Memory B cell (primary cell): Measurements from ENCODE around the gene AMH.

Experiments
- ATAC-seq: fragments of 150-1000 bp; cut with Tn5 transposase; 2 replicates; pipeline ENCODE4 v1.10.0; 2021; ENCODE audit warnings: low read depth, mild to moderate bottlenecking, moderate library complexity
- DNase-seq, 2 donors: peaks; one replicate each; pipeline ENCODE4 v3.0.0; 2022; ENCODE audit warnings: low spot score in 2 of 2
- H3K27ac Mint-ChIP-seq: one replicate; pipeline ENCODE4 v1.8.0; 2022; ENCODE audit warnings: mild to moderate bottlenecking, moderate library complexity, mixed read lengths
- H3K27me3 Mint-ChIP-seq: one replicate; pipeline ENCODE4 v1.8.0; 2022; ENCODE audit warnings: mixed read lengths
- H3K36me3 Mint-ChIP-seq: one replicate; pipeline ENCODE4 v1.8.0; 2022; ENCODE audit warnings: mild to moderate bottlenecking, mixed read lengths
- H3K4me1 Mint-ChIP-seq: one replicate; pipeline ENCODE4 v1.8.0; 2022; ENCODE audit warnings: mixed read lengths
- H3K4me3 Mint-ChIP-seq: one replicate; pipeline ENCODE4 v1.8.0; 2022; ENCODE audit warnings: mild to moderate bottlenecking, moderate library complexity, mixed read lengths
- H3K9me3 Mint-ChIP-seq: one replicate; pipeline ENCODE4 v1.8.0; 2022; ENCODE audit warnings: mixed read lengths

AMH gene

GRCh38 chr19:2236064-2236313 is 13.1 kb upstream of the AMH start:
- H3K4me1 Mint-ChIP-seq: peaks cover 54% of the 10 kb centered on the region

DNA sequence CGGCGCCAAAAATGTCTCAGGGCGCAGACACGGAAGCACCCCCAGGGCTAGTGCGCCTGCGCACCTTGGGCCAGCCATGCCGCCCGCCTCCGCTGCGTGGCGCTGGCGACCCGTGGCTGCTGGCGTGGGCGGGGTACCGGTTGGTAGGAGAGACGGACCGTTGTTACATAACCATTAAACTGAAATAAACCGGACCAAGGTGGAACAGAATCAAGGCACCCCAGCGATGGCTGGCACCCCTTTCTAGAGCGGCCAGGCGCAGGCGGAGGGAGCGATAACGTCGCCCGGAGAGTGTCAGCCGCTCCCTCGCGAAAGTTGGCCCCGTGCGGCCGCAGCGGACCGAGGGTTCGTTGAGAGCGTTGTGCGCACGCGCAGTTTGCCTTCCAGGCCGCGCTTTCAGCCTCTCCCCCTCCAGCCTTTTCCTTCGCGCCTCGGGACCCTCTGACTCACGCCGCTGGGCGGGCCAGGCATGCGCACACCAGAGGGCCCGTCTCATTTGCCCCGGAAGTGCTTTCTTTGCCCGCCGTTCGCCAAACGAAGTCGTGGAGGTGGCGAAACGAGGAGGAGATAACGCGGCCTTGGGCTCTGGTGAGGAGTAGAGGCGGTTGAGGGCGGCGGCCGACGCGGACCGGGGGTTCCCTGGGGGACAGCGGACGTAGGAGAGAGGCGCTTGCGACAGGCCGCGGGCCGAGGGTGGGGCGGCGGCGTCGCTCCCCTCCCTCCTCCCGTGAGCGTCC is 12.6 kb upstream of the AMH start, which contains the start of the genes PLEKHJ1 and SF3A2:
Gene PLEKHJ1, minus strand, starts transcription at position 16 of the 737 bp plus-strand sequence. CDS start 81 bp downstream, outside the sequence.
Gene SF3A2, plus strand, starts transcription at position 511 of the 737 bp plus-strand sequence. CDS start 6,595 bp downstream, outside the sequence.
- peak; percentile 78 for ATAC-seq
- no peaks in the 10 kb centered on the region for H3K27me3 Mint-ChIP-seq
- H3K4me1 Mint-ChIP-seq: peaks cover 55% of the 10 kb centered on the region
- peaks cover 3% of the 10 kb centered on the region for H3K9me3 Mint-ChIP-seq
- DNase-seq: peak; percentile 100
- H3K4me3 Mint-ChIP-seq: peak within 1 kb of the TSS; percentile 96
- peaks cover 23% of the 10 kb centered on the region for H3K36me3 Mint-ChIP-seq
- H3K27ac Mint-ChIP-seq: peak within 1 kb of the TSS; percentile 97

More at GRCh38 chr19:2236064-2236313, 13.1 kb upstream of the AMH start:
- ATAC-seq (no peak), DNase-seq (no peak)
- H3K4me3 Mint-ChIP-seq: peak overlapping the region; percentile 94
- peaks cover 3% of the 10 kb centered on the region for H3K9me3 Mint-ChIP-seq
- no peaks in the 10 kb centered on the region for H3K27me3 Mint-ChIP-seq
- H3K27ac Mint-ChIP-seq: peak overlapping the region; percentile 97
- peaks cover 20% of the 10 kb centered on the region for H3K36me3 Mint-ChIP-seq

DNA sequence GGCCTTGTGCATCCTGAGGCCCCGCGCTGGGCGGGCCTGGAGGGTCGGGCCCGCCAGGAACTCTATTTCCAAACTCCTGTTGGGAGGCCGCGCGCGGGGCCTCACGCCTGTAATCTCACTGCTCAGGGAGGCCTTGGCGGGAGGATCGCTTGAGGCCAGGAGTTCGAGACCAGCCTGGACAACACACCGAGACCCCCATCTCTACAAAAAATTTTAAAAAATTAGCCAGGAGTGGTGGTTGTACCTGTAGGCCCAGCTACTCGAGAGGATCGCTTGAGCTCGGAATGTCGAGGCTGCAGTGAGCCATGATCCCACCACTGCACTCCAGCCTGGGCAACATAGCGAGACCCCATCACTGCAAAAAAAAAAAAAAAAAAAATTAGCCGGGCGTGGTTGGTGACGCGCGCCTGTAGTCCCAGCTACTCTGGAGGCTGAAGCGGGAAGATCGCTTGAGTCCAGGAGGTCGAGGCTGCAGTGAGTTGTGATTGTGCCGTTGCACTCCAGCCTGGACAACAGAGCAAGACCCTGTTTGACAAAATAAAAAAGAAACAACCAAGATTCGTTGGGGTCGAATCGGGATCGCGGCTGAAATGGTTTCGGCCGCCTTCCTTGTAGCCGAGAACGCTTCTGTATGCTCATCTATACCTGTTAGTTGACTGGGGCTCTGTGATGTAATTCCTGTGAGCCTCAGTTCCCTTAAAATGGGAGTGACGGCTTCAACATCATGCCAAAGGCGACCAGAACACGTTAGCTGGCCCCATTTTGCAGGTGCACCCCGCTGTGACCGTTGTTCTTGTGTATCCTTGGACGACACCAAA is 11.9 kb upstream of the AMH start:
- peak overlapping the region; percentile 94 for H3K4me3 Mint-ChIP-seq
- H3K36me3 Mint-ChIP-seq: peaks cover 23% of the 10 kb centered on the region
- no peaks in the 10 kb centered on the region for H3K27me3 Mint-ChIP-seq
- H3K9me3 Mint-ChIP-seq: peaks cover 3% of the 10 kb centered on the region
- DNase-seq: no peak
- no peak for ATAC-seq
- H3K27ac Mint-ChIP-seq: peak overlapping the region; percentile 97
- H3K4me1 Mint-ChIP-seq: peaks cover 54% of the 10 kb centered on the region

- Mint-ChIP-seq H3K27ac (peak overlapping the region; percentile 97), H3K4me1 (peaks cover 54% of the 10 kb centered on the region), H3K36me3 (peaks cover 26% of the 10 kb centered on the region), H3K9me3 (peaks cover 3% of the 10 kb centered on the region), H3K4me3 (peak overlapping the region; percentile 94), H3K27me3 (no peaks in the 10 kb centered on the region)
- ATAC-seq (no peak), DNase-seq (no peak)
Observed at GRCh38 chr19:2237869-2238153, 11.3 kb upstream of the AMH start.

GRCh38 chr19:2239173-2239572 is 9.9 kb upstream of the AMH start:
- H3K27me3 Mint-ChIP-seq: no peaks in the 10 kb centered on the region
- ATAC-seq: no peak
- H3K9me3 Mint-ChIP-seq: peaks cover 3% of the 10 kb centered on the region
- peaks cover 47% of the 10 kb centered on the region for H3K4me1 Mint-ChIP-seq
- DNase-seq: no peak
- peak overlapping the region; percentile 35 for H3K27ac Mint-ChIP-seq
- peaks cover 24% of the 10 kb centered on the region for H3K36me3 Mint-ChIP-seq
- H3K4me3 Mint-ChIP-seq: peak overlapping the region; percentile 65

- H3K4me1 Mint-ChIP-seq: peaks cover 40% of the 10 kb centered on the region
- ATAC-seq (no peak), DNase-seq (no peak)
- H3K27ac Mint-ChIP-seq: peak overlapping the region; percentile 35
- peaks cover 30% of the 10 kb centered on the region for H3K36me3 Mint-ChIP-seq
- H3K9me3 Mint-ChIP-seq: peaks cover 3% of the 10 kb centered on the region
- H3K4me3 Mint-ChIP-seq: peak overlapping the region; percentile 65
- H3K27me3 Mint-ChIP-seq: no peaks in the 10 kb centered on the region
Observed at GRCh38 chr19:2239771-2240770, 9.1 kb upstream of the AMH start.

DNA sequence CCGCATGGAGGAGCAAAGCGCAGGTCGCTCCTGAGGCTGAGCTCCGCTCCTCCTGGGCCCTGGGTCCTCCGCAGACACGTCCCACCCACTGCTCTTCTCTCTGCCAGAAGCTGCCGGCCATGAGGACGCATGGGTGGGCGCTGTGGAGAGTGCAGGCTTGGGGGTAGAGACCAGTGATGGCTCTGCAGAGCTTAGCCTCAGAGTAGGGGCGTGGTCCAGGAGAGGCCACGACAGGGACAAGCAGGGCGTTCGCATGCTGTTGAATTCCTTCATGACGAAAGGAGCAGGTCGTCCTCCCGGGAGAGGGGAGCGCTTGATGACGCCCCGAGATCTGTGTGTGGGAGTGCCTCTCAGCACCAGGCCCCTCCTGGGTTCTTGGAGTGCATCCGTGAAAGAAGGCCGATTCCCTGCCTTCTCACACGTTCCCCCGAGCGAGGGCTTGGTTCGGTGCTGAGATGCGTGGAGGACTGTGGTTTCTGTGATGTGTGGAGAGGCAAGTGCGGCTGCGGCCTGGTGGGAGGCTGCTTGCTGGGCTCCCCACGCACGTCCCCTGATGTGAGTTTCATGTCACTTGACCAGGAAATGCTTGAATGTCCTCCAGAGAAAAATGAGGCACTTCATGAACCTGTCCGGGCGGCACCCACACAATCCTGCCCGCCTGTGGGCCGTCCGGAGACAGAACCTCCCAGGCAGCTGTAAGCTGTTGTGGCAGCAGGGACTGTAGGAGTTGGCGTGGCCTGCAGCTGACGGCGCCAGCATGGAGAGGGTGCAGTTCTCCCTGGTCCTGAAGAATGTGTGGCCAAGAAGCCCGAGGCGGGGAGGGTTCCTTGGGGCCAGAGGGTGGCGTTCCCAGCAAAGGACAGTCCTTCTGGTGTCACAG is 8.0 kb upstream of the AMH start:
- DNase-seq (no peak), ATAC-seq (no peak)
- Mint-ChIP-seq H3K36me3 (peaks cover 35% of the 10 kb centered on the region), H3K4me1 (peaks cover 37% of the 10 kb centered on the region), H3K27ac (no peak overlapping the region), H3K4me3 (no peak overlapping the region), H3K9me3 (peaks cover 3% of the 10 kb centered on the region), H3K27me3 (no peaks in the 10 kb centered on the region)

- ATAC-seq: no peak
- Mint-ChIP-seq H3K27me3 (no peaks in the 10 kb centered on the region), H3K4me3 (no peak overlapping the region)
Observed at GRCh38 chr19:2242092-2242537, 7.0 kb upstream of the AMH start.

DNA sequence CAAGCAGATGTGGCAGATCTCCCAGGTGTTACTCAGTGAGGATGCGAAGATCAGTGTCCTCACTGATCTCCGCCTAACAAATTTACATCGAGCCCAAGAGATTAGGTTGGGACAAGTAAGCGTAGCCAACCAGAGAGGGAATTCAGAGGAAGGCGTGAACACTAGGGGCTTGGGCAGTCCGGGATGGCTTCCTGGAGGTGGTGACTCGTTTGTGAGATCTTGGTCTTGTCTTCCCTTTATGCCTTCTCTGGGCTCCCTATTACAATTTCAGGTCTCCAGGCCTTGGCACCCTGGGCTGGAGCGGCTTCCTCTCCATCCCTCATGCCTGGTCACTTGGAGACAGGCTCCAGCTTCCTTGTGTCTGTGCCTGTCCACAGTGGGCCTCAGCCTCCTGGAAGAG is 6.3 kb upstream of the AMH start:
- DNase-seq (no peak), ATAC-seq (no peak)
- Mint-ChIP-seq H3K4me1 (peaks cover 27% of the 10 kb centered on the region), H3K36me3 (peaks cover 33% of the 10 kb centered on the region), H3K9me3 (peaks cover 3% of the 10 kb centered on the region), H3K27ac (no peak overlapping the region), H3K27me3 (no peaks in the 10 kb centered on the region), H3K4me3 (no peak overlapping the region)

More at GRCh38 chr19:2242092-2242537, 7.0 kb upstream of the AMH start:
- Mint-ChIP-seq H3K36me3 (peaks cover 33% of the 10 kb centered on the region), H3K27ac (no peak overlapping the region), H3K9me3 (peaks cover 3% of the 10 kb centered on the region), H3K4me1 (peaks cover 31% of the 10 kb centered on the region)
- DNase-seq: no peak

- Mint-ChIP-seq H3K4me3 (no peak overlapping the region), H3K27me3 (no peaks in the 10 kb centered on the region), H3K9me3 (peaks cover 3% of the 10 kb centered on the region), H3K4me1 (peaks cover 21% of the 10 kb centered on the region), H3K27ac (no peak overlapping the region), H3K36me3 (peaks cover 32% of the 10 kb centered on the region)
- ATAC-seq (no peak), DNase-seq (no peak)
Observed at GRCh38 chr19:2243274-2244124, 5.6 kb upstream of the AMH start.

DNA sequence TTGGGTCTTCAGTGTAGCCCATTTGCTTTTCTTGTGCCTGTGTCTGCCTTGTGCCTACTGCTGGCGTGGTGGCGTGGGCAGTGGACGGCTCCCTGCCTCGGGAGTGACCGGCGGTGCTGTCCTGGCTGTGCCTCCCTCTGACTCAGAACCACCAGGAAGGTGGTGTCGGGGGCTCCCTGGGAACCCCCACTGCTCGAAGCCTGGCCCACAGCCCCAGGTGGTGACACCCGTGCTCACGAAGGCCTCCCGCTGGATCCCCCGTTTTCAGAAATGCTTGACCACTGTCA is 5.1 kb upstream of the AMH start:
- H3K36me3 Mint-ChIP-seq: peaks cover 32% of the 10 kb centered on the region
- no peak for ATAC-seq
- H3K27ac Mint-ChIP-seq: no peak overlapping the region
- H3K4me3 Mint-ChIP-seq: no peak overlapping the region
- peaks cover 18% of the 10 kb centered on the region for H3K4me1 Mint-ChIP-seq
- H3K27me3 Mint-ChIP-seq: no peaks in the 10 kb centered on the region
- peaks cover 3% of the 10 kb centered on the region for H3K9me3 Mint-ChIP-seq
- no peak for DNase-seq

GRCh38 chr19:2244486-2244885 is 4.6 kb upstream of the AMH start:
- no peak overlapping the region for H3K27ac Mint-ChIP-seq
- H3K9me3 Mint-ChIP-seq: peaks cover 1% of the 10 kb centered on the region
- H3K4me1 Mint-ChIP-seq: peaks cover 16% of the 10 kb centered on the region
- no peak overlapping the region for H3K4me3 Mint-ChIP-seq
- H3K36me3 Mint-ChIP-seq: peaks cover 30% of the 10 kb centered on the region
- DNase-seq: no peak
- no peak for ATAC-seq
- H3K27me3 Mint-ChIP-seq: no peaks in the 10 kb centered on the region
